Measurements from ENCODE around the gene TTLL4.

GRCh38 chr2:218729640-218730039 is 19.0 kb downstream of the TTLL4 start:
- no peak for TF ChIP-seq CTCF (IDR thresholded peaks at IDR 0.05 in 8 of 11, conservative IDR thresholded peaks at IDR 0.05 in 3 of 11)
- no peak for TF ChIP-seq POLR2A (IDR thresholded peaks at IDR 0.05)
